OCI-LY7 (cell line): ENCODE measurements around the gene PAX4.
A peak's percentile ranks its signal among the peaks of the same experiment; 100 is the strongest.

Experiments used
- CTCF ChIP-seq: fragments of 200-600 bp; sonication (generic); conservative IDR thresholded peaks from 2 replicates; pipeline ENCODE4 v1.5.1; 2014; ENCODE audit warnings: mild to moderate bottlenecking, antibody characterized with exemption, low read length, moderate library complexity, mixed read lengths
- EZH2phosphoT487 ChIP-seq: fragments of 200-600 bp; sonication (generic); IDR thresholded peaks from 2 replicates; pipeline ENCODE4 v1.6.1; 2018; ENCODE audit warnings: low read depth, borderline replicate concordance, mild to moderate bottlenecking, mixed run types, antibody characterized with exemption, low read length, moderate library complexity, mixed read lengths

- peak; percentile 65 for TF ChIP-seq CTCF
- TF ChIP-seq EZH2phosphoT487: no peak
These were observed 19.6 kb downstream of the PAX4 start for GRCh38 chr7:127598318-127598717.
